Middle frontal gyrus (tissue), 1 donor: ENCODE measurements around the gene BCAS1.

ENCODE experiments used
- DNase-seq: peaks from one replicate; pipeline ENCODE4 v3.0.0-alpha.2; 2015; ENCODE audit warnings: low spot score; ENCODE audit errors: extremely low spot score

BCAS1 gene

GRCh38 chr20:53966774-53967398 lies 103.5 kb downstream of the BCAS1 start:
- DNase-seq = no peak

- DNase-seq = no peak
Observed at GRCh38 chr20:53964501-53965253, 105.7 kb downstream of the BCAS1 start.

- DNase-seq = no peak
Observed at GRCh38 chr20:53964067-53964466, 106.3 kb downstream of the BCAS1 start.

- DNase-seq = no peak
Observed at GRCh38 chr20:53963635-53964034, 106.8 kb downstream of the BCAS1 start.

- no peak for DNase-seq
Observed at GRCh38 chr20:53962388-53962787, 108.0 kb downstream of the BCAS1 start.

- DNase-seq = no peak
Observed at GRCh38 chr20:53961527-53961926, 108.9 kb downstream of the BCAS1 start.

GRCh38 chr20:53960579-53961272 lies 109.7 kb downstream of the BCAS1 start:
- no peak for DNase-seq

GRCh38 chr20:53959911-53960578 lies 110.3 kb downstream of the BCAS1 start:
- no peak for DNase-seq

GRCh38 chr20:53958260-53958659 lies 112.1 kb downstream of the BCAS1 start:
- no peak for DNase-seq

GRCh38 chr20:53957451-53958172 lies 112.8 kb downstream of the BCAS1 start:
- DNase-seq = no peak

- no peak for DNase-seq
Observed at GRCh38 chr20:53956013-53956715, 114.2 kb downstream of the BCAS1 start.

- DNase-seq = no peak
Observed at GRCh38 chr20:53954723-53955658, 115.4 kb downstream of the BCAS1 start.

GRCh38 chr20:53952528-53953096 lies 117.8 kb downstream of the BCAS1 start:
- no peak for DNase-seq

GRCh38 chr20:53950578-53950977 lies 119.8 kb downstream of the BCAS1 start:
- no peak for DNase-seq

- DNase-seq = no peak
Observed at GRCh38 chr20:53950031-53950430, 120.4 kb downstream of the BCAS1 start.

GRCh38 chr20:53949319-53949839 lies 121.0 kb downstream of the BCAS1 start:
- no peak for DNase-seq

- no peak for DNase-seq
Observed at GRCh38 chr20:53948383-53949318, 121.7 kb downstream of the BCAS1 start.
